AG10803 (cell line): ENCODE results near the gene PDZD11.

Source experiments
- DNase-seq: peaks from one replicate; pipeline ENCODE4 v3.0.0; 2010; ENCODE audit warnings: low read depth
- H3K4me3 ChIP-seq: 2 replicates; pipeline ENCODE4 v1.5.1; 2011; ENCODE audit warnings: mild to moderate bottlenecking, low read length, control low read depth
- TF ChIP-seq, protein P1 (sequence below): conservative IDR thresholded peaks from 2 replicates; pipeline ENCODE4 v1.5.1; 2011; ENCODE audit warnings: mild to moderate bottlenecking, low read length, control low read depth, inconsistent platforms

The PDZD11 gene

DNA sequence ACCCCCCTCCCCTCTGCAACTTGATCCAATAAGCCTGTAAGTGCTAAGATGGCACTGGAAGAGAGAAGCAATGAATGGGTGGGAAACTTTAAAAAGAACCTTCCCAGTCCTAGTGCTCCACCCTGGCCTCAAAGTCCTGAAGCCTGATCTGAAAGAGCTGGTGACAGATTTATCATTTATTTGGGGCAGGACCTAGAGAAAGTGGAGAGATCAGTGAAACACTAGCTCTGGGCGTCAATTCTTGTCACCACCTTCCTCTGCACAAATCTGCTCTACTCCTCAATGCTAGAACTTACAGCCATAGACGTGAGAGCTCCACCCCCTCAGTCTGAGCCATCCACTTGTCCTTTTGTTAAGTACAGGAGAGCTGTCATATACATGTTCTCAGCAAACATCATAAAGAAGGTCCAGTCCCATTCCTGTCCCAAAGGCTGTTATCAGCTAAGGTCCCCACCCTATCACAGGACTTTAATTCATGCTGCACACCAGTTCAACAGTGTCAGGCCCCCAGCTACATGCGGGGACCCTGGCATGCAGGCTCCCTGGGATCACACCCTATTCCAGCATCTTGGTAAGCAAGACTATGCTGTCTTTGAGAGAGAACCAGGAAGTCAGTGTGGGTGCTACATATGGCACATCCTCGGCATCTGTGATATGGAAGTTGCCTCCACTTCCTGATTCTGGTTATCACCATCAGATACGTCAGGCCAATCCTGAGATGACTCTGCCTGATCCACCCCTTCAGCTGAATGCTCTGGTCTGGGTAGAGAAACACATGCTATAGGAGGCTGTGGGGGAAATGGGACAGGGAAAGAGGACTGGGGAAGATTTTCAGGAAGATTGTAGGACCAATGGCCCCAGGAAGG lies 32.1 kb downstream of the PDZD11 start:
- H3K4me3 ChIP-seq = no peak overlapping the region
- DNase-seq = no peak
- TF ChIP-seq, protein P1, sequence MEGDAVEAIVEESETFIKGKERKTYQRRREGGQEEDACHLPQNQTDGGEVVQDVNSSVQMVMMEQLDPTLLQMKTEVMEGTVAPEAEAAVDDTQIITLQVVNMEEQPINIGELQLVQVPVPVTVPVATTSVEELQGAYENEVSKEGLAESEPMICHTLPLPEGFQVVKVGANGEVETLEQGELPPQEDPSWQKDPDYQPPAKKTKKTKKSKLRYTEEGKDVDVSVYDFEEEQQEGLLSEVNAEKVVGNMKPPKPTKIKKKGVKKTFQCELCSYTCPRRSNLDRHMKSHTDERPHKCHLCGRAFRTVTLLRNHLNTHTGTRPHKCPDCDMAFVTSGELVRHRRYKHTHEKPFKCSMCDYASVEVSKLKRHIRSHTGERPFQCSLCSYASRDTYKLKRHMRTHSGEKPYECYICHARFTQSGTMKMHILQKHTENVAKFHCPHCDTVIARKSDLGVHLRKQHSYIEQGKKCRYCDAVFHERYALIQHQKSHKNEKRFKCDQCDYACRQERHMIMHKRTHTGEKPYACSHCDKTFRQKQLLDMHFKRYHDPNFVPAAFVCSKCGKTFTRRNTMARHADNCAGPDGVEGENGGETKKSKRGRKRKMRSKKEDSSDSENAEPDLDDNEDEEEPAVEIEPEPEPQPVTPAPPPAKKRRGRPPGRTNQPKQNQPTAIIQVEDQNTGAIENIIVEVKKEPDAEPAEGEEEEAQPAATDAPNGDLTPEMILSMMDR = no peak

DNA sequence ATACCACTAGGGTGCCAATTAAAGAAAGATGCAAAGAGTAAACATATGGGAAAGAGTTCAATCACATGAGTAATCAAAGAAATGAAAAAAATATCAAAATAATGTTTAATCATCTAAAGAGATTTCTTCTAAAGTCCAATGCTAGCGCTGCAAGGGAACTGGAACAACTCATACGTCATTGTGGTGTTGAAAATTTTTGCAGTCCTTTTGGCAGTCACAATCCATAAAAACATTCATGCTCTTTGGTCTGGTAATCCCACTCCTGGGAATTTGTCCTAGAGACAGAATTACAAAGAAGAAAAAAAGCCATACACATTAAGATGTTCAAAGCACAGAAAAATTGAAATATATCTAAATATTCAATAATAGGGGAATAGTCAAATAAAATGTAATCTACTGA lies 34.3 kb downstream of the PDZD11 start:
- no peak for DNase-seq
- H3K4me3 ChIP-seq = no peak overlapping the region
- TF ChIP-seq, protein P1 = no peak

DNA sequence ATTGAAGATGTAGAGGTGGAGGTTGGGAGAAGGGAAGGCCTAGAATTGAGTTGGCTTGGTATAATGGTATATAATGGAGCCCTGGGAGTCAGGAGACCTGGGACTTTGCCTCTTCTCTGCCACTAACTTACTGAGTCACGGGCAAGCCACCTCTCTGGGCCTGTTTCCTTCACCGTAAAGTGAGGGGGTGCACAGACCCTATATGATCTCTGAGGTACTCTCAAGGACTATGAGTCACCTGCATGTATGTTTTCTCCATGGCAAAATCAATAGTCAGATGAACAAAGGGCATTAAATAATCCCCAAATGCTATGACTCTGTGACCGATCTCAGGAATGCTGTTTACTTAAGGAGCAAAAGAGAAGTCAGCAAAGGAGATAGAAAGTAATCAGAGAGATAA lies 34.8 kb downstream of the PDZD11 start:
- no peak overlapping the region for H3K4me3 ChIP-seq
- TF ChIP-seq, protein P1 = no peak
- no peak for DNase-seq

- TF ChIP-seq, protein P1 = no peak
- no peak for DNase-seq
Measured at GRCh38 chrX:70254063-70254400, 35.7 kb downstream of the PDZD11 start.

GRCh38 chrX:70253377-70254062 lies 36.2 kb downstream of the PDZD11 start:
- no peak overlapping the region for H3K4me3 ChIP-seq
- DNase-seq = no peak
- TF ChIP-seq, protein P1 = no peak

More at GRCh38 chrX:70254063-70254400, 35.7 kb downstream of the PDZD11 start:
- H3K4me3 ChIP-seq = no peak overlapping the region

DNA sequence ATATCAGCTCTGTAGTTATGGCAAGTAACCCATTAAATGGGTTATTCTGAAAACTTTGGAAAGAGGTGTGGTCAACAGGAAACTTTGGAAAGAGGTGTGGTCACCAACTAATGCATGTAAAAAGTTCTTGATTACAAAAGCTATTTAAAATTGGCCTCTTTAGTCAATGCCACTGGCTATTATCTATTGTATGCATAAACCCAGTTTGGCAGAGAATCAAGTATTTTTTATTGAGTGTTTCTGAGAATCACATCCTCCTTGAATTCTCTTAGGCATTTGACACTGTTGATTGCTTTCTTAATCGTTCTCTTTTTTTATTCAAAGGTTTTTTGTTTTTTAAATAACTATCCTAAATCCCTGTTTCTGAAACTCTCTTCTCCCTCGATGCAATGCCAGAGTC lies 37.2 kb downstream of the PDZD11 start:
- no peak overlapping the region for H3K4me3 ChIP-seq
- DNase-seq = no peak
- TF ChIP-seq, protein P1 = no peak

DNA sequence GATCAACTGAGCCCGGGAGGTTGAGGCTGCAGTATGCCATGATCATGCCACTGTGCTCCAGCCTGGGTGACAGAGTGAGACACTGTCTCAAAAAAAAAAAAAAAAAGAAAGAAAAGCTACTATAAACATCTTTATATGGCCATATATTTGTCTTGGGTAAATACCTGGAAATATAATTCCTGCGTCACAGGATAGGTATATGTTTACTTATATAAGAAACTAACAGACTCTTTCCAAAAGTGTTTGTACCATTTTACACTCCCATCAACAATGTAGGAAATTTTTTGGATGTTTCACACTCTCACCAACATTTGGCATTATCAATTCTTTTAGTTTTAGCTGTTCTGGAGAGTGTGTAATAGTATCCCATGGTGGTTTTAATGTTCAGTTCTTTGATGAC lies 42.5 kb downstream of the PDZD11 start:
- DNase-seq = no peak
- H3K4me3 ChIP-seq = no peak overlapping the region
- TF ChIP-seq, protein P1 = no peak
